ENCODE measurements around the gene KRT76.

The KRT76 gene

GRCh38 chr12:52744493-52745156 is 32.5 kb downstream of the KRT76 start:
- DNase-seq (ENCODE audit: extremely low read depth, insufficient read length) = no peak
- no peak for TF ChIP-seq CTCF (IDR thresholded peaks at IDR 0.05; ENCODE audit: insufficient read depth, low read length, poor library complexity, severe bottlenecking)
- Histone ChIP-seq H3K4me3 (replicated peaks; ENCODE audit: low read depth, low read length) (no peak overlapping the region), H3K36me3 (ENCODE audit: control insufficient read depth, insufficient read depth, low read length) (no peaks in the 10 kb centered on the region), H3K27me3 (replicated peaks; ENCODE audit: control insufficient read depth, insufficient read depth, low read length) (no peaks in the 10 kb centered on the region)

GRCh38 chr12:52742822-52743457 is 34.2 kb downstream of the KRT76 start:
- no peaks in the 10 kb centered on the region for H3K27me3 ChIP-seq (replicated peaks; ENCODE audit: control insufficient read depth, insufficient read depth, low read length)
- no peak for TF ChIP-seq CTCF (IDR thresholded peaks at IDR 0.05; ENCODE audit: insufficient read depth, low read length, poor library complexity, severe bottlenecking)
- no peak overlapping the region for H3K4me3 ChIP-seq (replicated peaks; ENCODE audit: low read depth, low read length)
- no peak for DNase-seq (ENCODE audit: extremely low read depth, insufficient read length)
- no peaks in the 10 kb centered on the region for H3K36me3 ChIP-seq (ENCODE audit: control insufficient read depth, insufficient read depth, low read length)

- no peak for DNase-seq (ENCODE audit: extremely low read depth, insufficient read length)
- H3K36me3 ChIP-seq (ENCODE audit: control insufficient read depth, insufficient read depth, low read length) = no peaks in the 10 kb centered on the region
- H3K4me3 ChIP-seq (replicated peaks; ENCODE audit: low read depth, low read length) = no peak overlapping the region
- H3K27me3 ChIP-seq (replicated peaks; ENCODE audit: control insufficient read depth, insufficient read depth, low read length) = no peaks in the 10 kb centered on the region
- TF ChIP-seq CTCF (IDR thresholded peaks at IDR 0.05; ENCODE audit: insufficient read depth, low read length, poor library complexity, severe bottlenecking) = no peak
These were observed 35.0 kb downstream of the KRT76 start for GRCh38 chr12:52742196-52742580.

GRCh38 chr12:52741375-52742195 is 35.6 kb downstream of the KRT76 start:
- no peak overlapping the region for H3K4me3 ChIP-seq (replicated peaks; ENCODE audit: low read depth, low read length)
- no peak for TF ChIP-seq CTCF (IDR thresholded peaks at IDR 0.05; ENCODE audit: insufficient read depth, low read length, poor library complexity, severe bottlenecking)
- no peaks in the 10 kb centered on the region for H3K27me3 ChIP-seq (replicated peaks; ENCODE audit: control insufficient read depth, insufficient read depth, low read length)
- no peaks in the 10 kb centered on the region for H3K36me3 ChIP-seq (ENCODE audit: control insufficient read depth, insufficient read depth, low read length)
- no peak for DNase-seq (ENCODE audit: extremely low read depth, insufficient read length)

GRCh38 chr12:52740584-52740983 is 36.6 kb downstream of the KRT76 start:
- Histone ChIP-seq H3K36me3 (ENCODE audit: control insufficient read depth, insufficient read depth, low read length) (no peaks in the 10 kb centered on the region), H3K27me3 (replicated peaks; ENCODE audit: control insufficient read depth, insufficient read depth, low read length) (no peaks in the 10 kb centered on the region), H3K4me3 (replicated peaks; ENCODE audit: low read depth, low read length) (no peak overlapping the region)
- no peak for TF ChIP-seq CTCF (IDR thresholded peaks at IDR 0.05; ENCODE audit: insufficient read depth, low read length, poor library complexity, severe bottlenecking)
- DNase-seq (ENCODE audit: extremely low read depth, insufficient read length) = no peak
